ENCODE results near the gene RTL10.

- TF ChIP-seq ZSCAN21 (CRISPR knock-in tag; IDR thresholded peaks at IDR 0.05; ENCODE audit: borderline replicate concordance) (no peak), ZNF24 (IDR thresholded peaks at IDR 0.05) (no peak), ZFP36 (IDR thresholded peaks at IDR 0.05; ENCODE audit: borderline replicate concordance, low read depth, low read length, partially characterized antibody) (no peak), JDP2 (CRISPR knock-in tag; IDR thresholded peaks at IDR 0.05; ENCODE audit: borderline replicate concordance) (no peak), CREB1 (IDR thresholded peaks at IDR 0.05) (no peak), CREB1 (CRISPR knock-in tag; IDR thresholded peaks at IDR 0.05) (no peak), E2F5 (CRISPR knock-in tag; conservative IDR thresholded peaks at IDR 0.05) (no peak)
- TF ChIP-seq, protein P1, sequence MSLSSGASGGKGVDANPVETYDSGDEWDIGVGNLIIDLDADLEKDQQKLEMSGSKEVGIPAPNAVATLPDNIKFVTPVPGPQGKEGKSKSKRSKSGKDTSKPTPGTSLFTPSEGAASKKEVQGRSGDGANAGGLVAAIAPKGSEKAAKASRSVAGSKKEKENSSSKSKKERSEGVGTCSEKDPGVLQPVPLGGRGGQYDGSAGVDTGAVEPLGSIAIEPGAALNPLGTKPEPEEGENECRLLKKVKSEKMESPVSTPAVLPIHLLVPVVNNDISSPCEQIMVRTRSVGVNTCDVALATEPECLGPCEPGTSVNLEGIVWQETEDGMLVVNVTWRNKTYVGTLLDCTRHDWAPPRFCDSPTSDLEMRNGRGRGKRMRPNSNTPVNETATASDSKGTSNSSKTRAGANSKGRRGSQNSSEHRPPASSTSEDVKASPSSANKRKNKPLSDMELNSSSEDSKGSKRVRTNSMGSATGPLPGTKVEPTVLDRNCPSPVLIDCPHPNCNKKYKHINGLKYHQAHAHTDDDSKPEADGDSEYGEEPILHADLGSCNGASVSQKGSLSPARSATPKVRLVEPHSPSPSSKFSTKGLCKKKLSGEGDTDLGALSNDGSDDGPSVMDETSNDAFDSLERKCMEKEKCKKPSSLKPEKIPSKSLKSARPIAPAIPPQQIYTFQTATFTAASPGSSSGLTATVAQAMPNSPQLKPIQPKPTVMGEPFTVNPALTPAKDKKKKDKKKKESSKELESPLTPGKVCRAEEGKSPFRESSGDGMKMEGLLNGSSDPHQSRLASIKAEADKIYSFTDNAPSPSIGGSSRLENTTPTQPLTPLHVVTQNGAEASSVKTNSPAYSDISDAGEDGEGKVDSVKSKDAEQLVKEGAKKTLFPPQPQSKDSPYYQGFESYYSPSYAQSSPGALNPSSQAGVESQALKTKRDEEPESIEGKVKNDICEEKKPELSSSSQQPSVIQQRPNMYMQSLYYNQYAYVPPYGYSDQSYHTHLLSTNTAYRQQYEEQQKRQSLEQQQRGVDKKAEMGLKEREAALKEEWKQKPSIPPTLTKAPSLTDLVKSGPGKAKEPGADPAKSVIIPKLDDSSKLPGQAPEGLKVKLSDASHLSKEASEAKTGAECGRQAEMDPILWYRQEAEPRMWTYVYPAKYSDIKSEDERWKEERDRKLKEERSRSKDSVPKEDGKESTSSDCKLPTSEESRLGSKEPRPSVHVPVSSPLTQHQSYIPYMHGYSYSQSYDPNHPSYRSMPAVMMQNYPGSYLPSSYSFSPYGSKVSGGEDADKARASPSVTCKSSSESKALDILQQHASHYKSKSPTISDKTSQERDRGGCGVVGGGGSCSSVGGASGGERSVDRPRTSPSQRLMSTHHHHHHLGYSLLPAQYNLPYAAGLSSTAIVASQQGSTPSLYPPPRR (CRISPR knock-in tag; IDR thresholded peaks at IDR 0.05; ENCODE audit: borderline replicate concordance), result no peak
These were observed 28.1 kb downstream of the RTL10 start for GRCh38 chr22:19826619-19826950.

Data from HepG2 (cell line).